DND-41 (cell line): ENCODE results near the gene POU2F1.

Experiments used
- ATAC-seq: fragments of 200-7000 bp; cut with Tn5 transposase; 3 replicates; pipeline ENCODE4 v1.9.1; 2021; ENCODE audit warnings: low read depth; ENCODE audit not compliant: insufficient read depth
- DNase-seq: peaks from one replicate; pipeline ENCODE4 v3.0.0-alpha.2; 2020
- H2AFZ ChIP-seq: 2 replicates; pipeline ENCODE4 v1.6.0; 2012; ENCODE audit warnings: low read depth, low read length
- H3K27ac ChIP-seq: 2 replicates; pipeline ENCODE4 v1.5.1; 2012; ENCODE audit warnings: low read length, inconsistent platforms
- H3K27me3 ChIP-seq: fragments of 200-600 bp; sonication (generic); 2 replicates; pipeline ENCODE4 v1.6.0; 2012; ENCODE audit warnings: low read length, mild to moderate bottlenecking, inconsistent platforms; ENCODE audit not compliant: insufficient read depth, poor library complexity
- H3K36me3 ChIP-seq: 2 replicates; pipeline ENCODE4 v1.5.1; 2012; ENCODE audit warnings: low read length, inconsistent platforms; ENCODE audit not compliant: insufficient read depth
- H3K4me1 ChIP-seq: 2 replicates; pipeline ENCODE4 v1.5.1; 2012; ENCODE audit warnings: mild to moderate bottlenecking, low read length; ENCODE audit not compliant: insufficient read depth
- H3K4me2 ChIP-seq: 2 replicates; pipeline ENCODE4 v1.6.0; 2012; ENCODE audit warnings: mild to moderate bottlenecking, moderate library complexity, low read length, inconsistent platforms; ENCODE audit not compliant: insufficient read depth
- H3K4me3 ChIP-seq, 2 experiments: fragments of 200-600 bp in 1 of 2; shearing (Covaris generic) in 1 of 2; 2 replicates each; pipeline ENCODE4 v1.5.1; 2012 to 2016; ENCODE audit warnings: inconsistent platforms in 2 of 2, low read length in 2 of 2, mild to moderate bottlenecking in 2 of 2, low read depth in 1 of 2, moderate library complexity in 1 of 2
- H3K79me2 ChIP-seq: 2 replicates; pipeline ENCODE4 v1.6.0; 2012; ENCODE audit warnings: low read length, inconsistent platforms; ENCODE audit not compliant: insufficient read depth
- H3K9ac ChIP-seq: 2 replicates; pipeline ENCODE4 v1.6.0; 2012; ENCODE audit warnings: low read depth, mild to moderate bottlenecking, inconsistent platforms, low read length, moderate library complexity
- H3K9me3 ChIP-seq: 2 replicates; pipeline ENCODE4 v1.5.1; 2012; ENCODE audit warnings: low read length, moderate library complexity, mild to moderate bottlenecking, inconsistent platforms; ENCODE audit not compliant: insufficient read depth, severe bottlenecking
- H4K20me1 ChIP-seq: 2 replicates; pipeline ENCODE4 v1.6.0; 2012; ENCODE audit warnings: low read length; ENCODE audit not compliant: insufficient read depth
- CTCF ChIP-seq: IDR thresholded peaks from 2 replicates; pipeline ENCODE4 v1.5.1; 2012; ENCODE audit warnings: borderline replicate concordance, low read length, moderate library complexity, mild to moderate bottlenecking; ENCODE audit not compliant: poor library complexity, severe bottlenecking; ENCODE audit errors: extremely low read depth
- EZH2 ChIP-seq: IDR thresholded peaks from 3 replicates; pipeline ENCODE4 v1.6.1; 2012; ENCODE audit warnings: borderline replicate concordance, low read depth, mild to moderate bottlenecking, moderate library complexity, low read length, inconsistent platforms; ENCODE audit not compliant: severe bottlenecking

POU2F1 gene

GRCh38 chr1:167322483-167322882, 101.8 kb downstream of the POU2F1 start:
- H3K36me3 ChIP-seq: peaks cover 26% of the 10 kb centered on the region
- peaks cover 21% of the 10 kb centered on the region for H3K79me2 ChIP-seq
- no peak for ATAC-seq
- 0 out of 4 replicates have a peak overlapping the region, but pooled peaks of 1 of the 2 experiments have one; percentile 20 for H3K4me3 ChIP-seq
- DNase-seq: peak; percentile 18
- no peaks in the 10 kb centered on the region for H3K4me1 ChIP-seq
- H3K4me2 ChIP-seq: no peak overlapping the region
- TF ChIP-seq CTCF: no peak
- TF ChIP-seq EZH2: no peak
- H3K27me3 ChIP-seq: no peaks in the 10 kb centered on the region
- H3K9me3 ChIP-seq: peaks cover 44% of the 10 kb centered on the region
- H4K20me1 ChIP-seq: no peaks in the 10 kb centered on the region
- H3K27ac ChIP-seq: no peak overlapping the region
- H2AFZ ChIP-seq: no peak overlapping the region
- H3K9ac ChIP-seq: no peak overlapping the region

GRCh38 chr1:167325151-167325550, 104.5 kb downstream of the POU2F1 start:
- ATAC-seq (no peak), DNase-seq (no peak)
- H3K4me2 ChIP-seq: no peak overlapping the region
- no peaks in the 10 kb centered on the region for H4K20me1 ChIP-seq
- peaks cover 27% of the 10 kb centered on the region for H3K79me2 ChIP-seq
- H3K36me3 ChIP-seq: peaks cover 22% of the 10 kb centered on the region
- H3K27ac ChIP-seq: no peak overlapping the region
- peaks cover 35% of the 10 kb centered on the region for H3K9me3 ChIP-seq
- no peaks in the 10 kb centered on the region for H3K27me3 ChIP-seq
- H2AFZ ChIP-seq: no peak overlapping the region
- TF ChIP-seq EZH2 (no peak), CTCF (no peak)
- no peak overlapping the region for H3K4me3 ChIP-seq
- H3K9ac ChIP-seq: no peak overlapping the region
- no peaks in the 10 kb centered on the region for H3K4me1 ChIP-seq

- TF ChIP-seq EZH2: no peak
- no peak for TF ChIP-seq CTCF
- peaks cover 5% of the 10 kb centered on the region for H3K9me3 ChIP-seq
- H3K9ac ChIP-seq: no peak overlapping the region
- H3K4me1 ChIP-seq: no peaks in the 10 kb centered on the region
- H2AFZ ChIP-seq: no peak overlapping the region
- H3K27me3 ChIP-seq: no peaks in the 10 kb centered on the region
- H3K27ac ChIP-seq: no peak overlapping the region
- H3K79me2 ChIP-seq: peaks cover 19% of the 10 kb centered on the region
- no peaks in the 10 kb centered on the region for H4K20me1 ChIP-seq
- no peak for ATAC-seq
- no peak for DNase-seq
- no peak overlapping the region for H3K4me3 ChIP-seq
- no peak overlapping the region for H3K4me2 ChIP-seq
- H3K36me3 ChIP-seq: peaks cover 15% of the 10 kb centered on the region
Observed at GRCh38 chr1:167328306-167328815, 107.7 kb downstream of the POU2F1 start.
